Vagina (tissue), 2 donors: Measurements from ENCODE around the gene ASIC1. TPM values are rescaled to one million over a fixed set of nuclear protein-coding genes. Genes with fewer than 3 reads are reported as not detected.
A peak's percentile ranks its signal among the peaks of the same experiment; 100 is the strongest.

Experiments used
- DNase-seq, 2 donors: peaks; one replicate each; pipeline ENCODE4 v3.0.0-alpha.2; 2017; ENCODE audit errors: extremely low spot score in 2 of 2
- H3K27ac ChIP-seq: fragments of 200-600 bp; sonication (generic); one replicate; pipeline ENCODE4 v1.5.1; 2019
- H3K27me3 ChIP-seq: fragments of 200-600 bp; sonication (generic); one replicate; pipeline ENCODE4 v1.5.1; 2019
- H3K36me3 ChIP-seq, 2 donors: fragments of 200-600 bp; sonication (generic); one replicate each; pipeline ENCODE4 v1.5.1; 2017 to 2019
- H3K4me1 ChIP-seq: fragments of 200-600 bp; sonication (generic); one replicate; pipeline ENCODE4 v1.5.1; 2019
- H3K4me3 ChIP-seq, 2 donors: fragments of 200-600 bp; sonication (generic); 1 replicate in 1 of 2; 2 replicates in 1 of 2; pipeline ENCODE4 v1.5.1; 2016 to 2019
- H3K9me3 ChIP-seq: fragments of 200-600 bp; sonication (generic); one replicate; pipeline ENCODE4 v1.5.1; 2019
- CTCF ChIP-seq, 3 experiments: fragments of 450-650 bp in 2 of 3; fragments of 200-600 bp in 1 of 3; sonication (generic) in 1 of 3; IDR thresholded peaks; one replicate each; pipeline ENCODE4 v1.5.1; 2017 to 2019; ENCODE audit warnings: antibody characterized with exemption in 3 of 3, mild to moderate bottlenecking in 2 of 3, moderate library complexity in 2 of 3
- POLR2A ChIP-seq, 2 donors: fragments of 450-650 bp; IDR thresholded peaks; one replicate each; pipeline ENCODE4 v1.6.1; 2017; ENCODE audit warnings: antibody characterized with exemption in 2 of 2, mild to moderate bottlenecking in 2 of 2, moderate library complexity in 2 of 2
- POLR2AphosphoS5 ChIP-seq, 2 donors: sonication (generic); formaldehyde crosslinking; IDR thresholded peaks; one replicate each; pipeline ENCODE4 v1.9.0; 2017; ENCODE audit warnings: antibody characterized with exemption in 2 of 2, mild to moderate bottlenecking in 2 of 2, low read depth in 1 of 2; ENCODE audit not compliant: insufficient read depth in 1 of 2
- intact Hi-C: fragments of 100-400 bp; cut with DNase I; formaldehyde crosslinking; loops from one replicate; pipeline ENCODE4 v1.15.1; 2023
- total RNA-seq: library from RNA; depleted of rRNA; stranded (reverse); fragments of >200 nt; gene quantifications from one replicate; pipeline ENCODE4 v1.2.3, GENCODE V29; 2016

ASIC1 gene
- total RNA-seq, 1 donor from 2014 or later, result 2.9 TPM

GRCh38 chr12:50055831-50056638, 1.4 kb upstream of the ASIC1 start:
- no peak for DNase-seq
- peaks cover 24% of the 10 kb centered on the region for H3K4me1 ChIP-seq
- TF ChIP-seq POLR2A (IDR thresholded peaks at IDR 0.05), result no peak
- peak; percentile 69 to 89 (median 87) for TF ChIP-seq CTCF (IDR thresholded peaks at IDR 0.05)
- no peaks in the 10 kb centered on the region for H3K27me3 ChIP-seq
- H3K27ac ChIP-seq, result no peak overlapping the region
- no peaks in the 10 kb centered on the region for H3K9me3 ChIP-seq
- intact Hi-C loops, result loop anchor here (10.0 kb wide), 1 partner anchor 81 kb away; the partner anchor contains the start of gene AQP6
- peak overlapping the region in 1 of 2 donors; percentile 14 for H3K4me3 ChIP-seq
- H3K36me3 ChIP-seq, result no peaks in the 10 kb centered on the region

GRCh38 chr12:50056639-50056976, 788 bp upstream of the ASIC1 start:
- no peaks in the 10 kb centered on the region for H3K27me3 ChIP-seq
- H3K9me3 ChIP-seq, result no peaks in the 10 kb centered on the region
- H3K4me3 ChIP-seq, result peak overlapping the region; percentile 59 to 61
- intact Hi-C loops, result loop anchor here (10.0 kb wide), 1 partner anchor 82 kb away; the partner anchor contains the start of gene AQP6
- no peak overlapping the region for H3K27ac ChIP-seq
- H3K4me1 ChIP-seq, result peaks cover 23% of the 10 kb centered on the region
- TF ChIP-seq POLR2A (IDR thresholded peaks at IDR 0.05), result no peak
- no peak for TF ChIP-seq POLR2AphosphoS5 (IDR thresholded peaks at IDR 0.05; ENCODE audit: insufficient read depth in 1 of 2, low read depth in 1 of 2)
- TF ChIP-seq CTCF (IDR thresholded peaks at IDR 0.05), result no peak
- DNase-seq, result no peak
- no peaks in the 10 kb centered on the region for H3K36me3 ChIP-seq

GRCh38 chr12:50057896-50058670, 687 bp downstream of the ASIC1 start:
- Histone ChIP-seq H3K27ac (peak overlapping the region; percentile 56), H3K4me1 (peaks cover 23% of the 10 kb centered on the region), H3K4me3 (peak overlapping the region; percentile 59 to 61), H3K9me3 (no peaks in the 10 kb centered on the region), H3K36me3 (no peaks in the 10 kb centered on the region), H3K27me3 (no peaks in the 10 kb centered on the region)
- TF ChIP-seq POLR2A (IDR thresholded peaks at IDR 0.05) (no peak), CTCF (IDR thresholded peaks at IDR 0.05) (no peak), POLR2AphosphoS5 (IDR thresholded peaks at IDR 0.05; ENCODE audit: insufficient read depth in 1 of 2, low read depth in 1 of 2) (no peak)
- intact Hi-C loops, result loop anchor here (10.0 kb wide), 1 partner anchor 83 kb away; the partner anchor contains the start of gene AQP6
- DNase-seq, result no peak

- no peak overlapping the region for H3K4me3 ChIP-seq
- no peaks in the 10 kb centered on the region for H3K27me3 ChIP-seq
- H3K4me1 ChIP-seq, result peaks cover 23% of the 10 kb centered on the region
- no peak for TF ChIP-seq POLR2AphosphoS5 (IDR thresholded peaks at IDR 0.05; ENCODE audit: insufficient read depth in 1 of 2, low read depth in 1 of 2)
- intact Hi-C loops, result loop anchor here (10.0 kb wide), 1 partner anchor 84 kb away; the partner anchor contains the start of gene AQP6
- no peaks in the 10 kb centered on the region for H3K36me3 ChIP-seq
- no peak for DNase-seq
- H3K9me3 ChIP-seq, result no peaks in the 10 kb centered on the region
- H3K27ac ChIP-seq, result no peak overlapping the region
These were observed 1.4 kb downstream of the ASIC1 start for GRCh38 chr12:50058743-50059312.

- no peaks in the 10 kb centered on the region for H3K36me3 ChIP-seq
- no peak for DNase-seq
- intact Hi-C loops, result loop anchor here (10.0 kb wide), 1 partner anchor 85 kb away; the partner anchor contains the start of gene AQP6
These were observed 2.2 kb downstream of the ASIC1 start for GRCh38 chr12:50059440-50060119.

More at GRCh38 chr12:50059440-50060119, 2.2 kb downstream of the ASIC1 start:
- H3K27me3 ChIP-seq, result no peaks in the 10 kb centered on the region
- TF ChIP-seq POLR2AphosphoS5 (IDR thresholded peaks at IDR 0.05; ENCODE audit: insufficient read depth in 1 of 2, low read depth in 1 of 2), result no peak
- no peak overlapping the region for H3K4me3 ChIP-seq
- H3K27ac ChIP-seq, result no peak overlapping the region
- H3K4me1 ChIP-seq, result peaks cover 23% of the 10 kb centered on the region
- H3K9me3 ChIP-seq, result no peaks in the 10 kb centered on the region
